A673 (cell line): ENCODE results near the gene CDH24.

ENCODE experiments used
- EZH2 ChIP-seq: fragments of 200-600 bp; sonication (generic); IDR thresholded peaks from 2 replicates; pipeline ENCODE4 v1.6.1; 2017; ENCODE audit warnings: borderline replicate concordance, low read depth, mild to moderate bottlenecking, mixed read lengths, antibody characterized with exemption, low read length; ENCODE audit not compliant: poor library complexity, severe bottlenecking
- TF ChIP-seq, protein P1 (sequence below): fragments of 300-800, 200-600 bp; sonication (generic); conservative IDR thresholded peaks from 2 replicates; pipeline ENCODE4 v1.5.1; 2017; ENCODE audit warnings: low read depth, mild to moderate bottlenecking, antibody characterized with exemption, low read length, moderate library complexity, mixed read lengths

DNA sequence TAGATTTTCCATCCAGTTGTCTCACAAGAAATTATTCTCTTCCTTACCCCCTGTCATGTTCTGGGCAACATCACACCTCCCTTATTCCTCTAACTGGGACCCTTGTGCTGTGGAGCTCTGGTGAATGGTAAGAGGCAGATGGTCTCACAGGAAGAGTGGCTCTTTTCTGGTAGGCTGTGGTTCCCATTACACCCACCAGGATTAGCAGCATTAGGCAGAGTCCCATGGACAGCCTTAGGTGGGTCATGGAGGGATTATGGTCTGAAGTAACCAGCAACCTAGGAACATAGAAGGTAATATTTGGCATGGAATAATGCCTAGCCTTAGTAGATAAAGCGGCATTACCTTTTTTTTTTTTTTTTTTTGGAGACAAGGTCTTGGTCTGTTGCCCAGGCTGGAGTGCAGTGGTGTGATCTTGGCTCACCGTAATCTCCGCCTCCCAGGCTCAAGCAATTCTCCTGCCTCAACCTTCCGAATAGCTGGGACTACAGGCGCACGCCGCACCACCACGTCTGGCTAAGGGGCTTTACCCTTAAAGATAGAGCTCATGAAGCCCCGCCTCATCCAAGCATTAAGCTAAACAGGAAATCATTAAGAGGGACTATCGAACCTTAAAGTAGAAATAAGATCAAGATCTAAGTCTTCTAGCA is 42.0 kb upstream of the CDH24 start:
- TF ChIP-seq, protein P1, sequence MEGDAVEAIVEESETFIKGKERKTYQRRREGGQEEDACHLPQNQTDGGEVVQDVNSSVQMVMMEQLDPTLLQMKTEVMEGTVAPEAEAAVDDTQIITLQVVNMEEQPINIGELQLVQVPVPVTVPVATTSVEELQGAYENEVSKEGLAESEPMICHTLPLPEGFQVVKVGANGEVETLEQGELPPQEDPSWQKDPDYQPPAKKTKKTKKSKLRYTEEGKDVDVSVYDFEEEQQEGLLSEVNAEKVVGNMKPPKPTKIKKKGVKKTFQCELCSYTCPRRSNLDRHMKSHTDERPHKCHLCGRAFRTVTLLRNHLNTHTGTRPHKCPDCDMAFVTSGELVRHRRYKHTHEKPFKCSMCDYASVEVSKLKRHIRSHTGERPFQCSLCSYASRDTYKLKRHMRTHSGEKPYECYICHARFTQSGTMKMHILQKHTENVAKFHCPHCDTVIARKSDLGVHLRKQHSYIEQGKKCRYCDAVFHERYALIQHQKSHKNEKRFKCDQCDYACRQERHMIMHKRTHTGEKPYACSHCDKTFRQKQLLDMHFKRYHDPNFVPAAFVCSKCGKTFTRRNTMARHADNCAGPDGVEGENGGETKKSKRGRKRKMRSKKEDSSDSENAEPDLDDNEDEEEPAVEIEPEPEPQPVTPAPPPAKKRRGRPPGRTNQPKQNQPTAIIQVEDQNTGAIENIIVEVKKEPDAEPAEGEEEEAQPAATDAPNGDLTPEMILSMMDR: no peak
- no peak for TF ChIP-seq EZH2
